Activated CD8-positive, alpha-beta memory T cell treated with anti-CD3 and anti-CD28 coated beads, Interleukin-2, amount 50 U/mL, for 48 hours (primary cell): Measurements from ENCODE around the gene UNC45A.

Experiments
- DNase-seq: peaks from one replicate; pipeline ENCODE4 v3.0.0-alpha.2; 2020

The UNC45A gene

GRCh38 chr15:90946941-90947576 lies 12.0 kb downstream of the UNC45A start:
- no peak for DNase-seq

- no peak for DNase-seq
These were observed 12.7 kb downstream of the UNC45A start for GRCh38 chr15:90947577-90948357.

GRCh38 chr15:90948506-90948905 lies 13.4 kb downstream of the UNC45A start:
- no peak for DNase-seq

GRCh38 chr15:90949979-90950675 lies 15.0 kb downstream of the UNC45A start:
- DNase-seq, result no peak

- no peak for DNase-seq
These were observed 15.6 kb downstream of the UNC45A start for GRCh38 chr15:90950676-90951075.

- DNase-seq, result no peak
These were observed 18.0 kb downstream of the UNC45A start for GRCh38 chr15:90952901-90953677.

GRCh38 chr15:90953947-90954711 lies 19.0 kb downstream of the UNC45A start:
- DNase-seq, result no peak

- DNase-seq, result peak; percentile 94
These were observed 19.9 kb downstream of the UNC45A start, which contains the start of gene RCCD1 for GRCh38 chr15:90954712-90955623. RCCD1 (plus strand) TSS chr15:90954884; CDS start chr15:90956735, 1,851 bp downstream.

GRCh38 chr15:90955624-90956273 lies 20.7 kb downstream of the UNC45A start:
- no peak for DNase-seq

GRCh38 chr15:90956274-90957030 lies 21.4 kb downstream of the UNC45A start:
- peak; percentile 91 for DNase-seq

- DNase-seq, result no peak
These were observed 22.1 kb downstream of the UNC45A start for GRCh38 chr15:90957031-90957790.

- no peak for DNase-seq
These were observed 22.7 kb downstream of the UNC45A start for GRCh38 chr15:90957791-90958190.

GRCh38 chr15:90959028-90959595 lies 24.0 kb downstream of the UNC45A start:
- no peak for DNase-seq

- DNase-seq, result no peak
These were observed 24.8 kb downstream of the UNC45A start for GRCh38 chr15:90959894-90960293.

- DNase-seq, result no peak
These were observed 25.4 kb downstream of the UNC45A start for GRCh38 chr15:90960298-90961091.

GRCh38 chr15:90962021-90962420 lies 26.9 kb downstream of the UNC45A start:
- DNase-seq, result no peak

GRCh38 chr15:90966262-90966661 lies 31.2 kb downstream of the UNC45A start:
- no peak for DNase-seq

- DNase-seq, result no peak
These were observed 32.1 kb downstream of the UNC45A start for GRCh38 chr15:90967206-90967605.
